Thyroid gland (tissue), 4 donors: ENCODE measurements around the gene ERCC6L. TPM values are rescaled to one million over a fixed set of nuclear protein-coding genes. Genes with fewer than 3 reads are reported as not detected.

Source experiments
- DNase-seq, 2 donors: peaks; one replicate each; pipeline ENCODE4 v3.0.0-alpha.2; 2019
- H3K27ac ChIP-seq, 3 donors: fragments of 200-600 bp; sonication (generic); 1 replicate in 2 of 3; 2 replicates in 1 of 3; pipeline ENCODE4 v1.5.1; 2016 to 2019; ENCODE audit warnings: mild to moderate bottlenecking in 1 of 3, moderate library complexity in 1 of 3
- H3K27me3 ChIP-seq: fragments of 200-600 bp; sonication (generic); one replicate; pipeline ENCODE4 v1.5.1; 2019
- H3K36me3 ChIP-seq, 2 donors: fragments of 200-600 bp; sonication (generic); one replicate each; pipeline ENCODE4 v1.5.1; 2016 to 2019
- H3K4me1 ChIP-seq, 2 donors: fragments of 200-600 bp; sonication (generic); one replicate each; pipeline ENCODE4 v1.5.1; 2017 to 2019
- H3K4me3 ChIP-seq, 3 donors: fragments of 200-600 bp; sonication (generic); replicated peaks in 1 of 3; 1 replicate in 2 of 3; 2 replicates in 1 of 3; pipeline ENCODE4 v1.5.1; 2016; ENCODE audit warnings: mild to moderate bottlenecking in 1 of 3
- H3K9me3 ChIP-seq: fragments of 200-600 bp; sonication (generic); one replicate; pipeline ENCODE4 v1.5.1; 2017
- CTCF ChIP-seq, 6 experiments: fragments of 200-600 bp in 3 of 6; fragments of 450-650 bp in 3 of 6; sonication (generic) in 3 of 6; IDR thresholded peaks; one replicate each; pipeline ENCODE4 v1.5.1; 2016 to 2019; ENCODE audit warnings: antibody characterized with exemption in 6 of 6, mild to moderate bottlenecking in 2 of 6, inconsistent platforms in 1 of 6, moderate library complexity in 1 of 6
- POLR2A ChIP-seq, 2 donors: fragments of 450-650 bp; IDR thresholded peaks; one replicate each; pipeline ENCODE4 v1.6.1; 2017; ENCODE audit warnings: antibody characterized with exemption in 2 of 2, mild to moderate bottlenecking in 2 of 2, moderate library complexity in 1 of 2
- WGBS, 2 donors: methylation state at CpG; one replicate each; pipeline ENCODE4 v1.1.5; 2017; 5-methylcytosine and 5-hydroxymethylcytosine counted together
- intact Hi-C: fragments of 100-400 bp; cut with DNase I; formaldehyde crosslinking; loops from one replicate; pipeline ENCODE4 v1.15.1; 2023
- total RNA-seq, 4 donors: library from RNA; depleted of rRNA; stranded (reverse); fragments of >200 nt; gene quantifications; one replicate each; pipeline ENCODE4 v1.2.3, GENCODE V29; 2016

ERCC6L gene
- total RNA-seq, 4 donors from 2014 or later, result 0.13 TPM; not detected in 3

GRCh38 chrX:72269671-72270251, 30.9 kb upstream of the ERCC6L start:
- intact Hi-C loops, result loop anchor here (10.0 kb wide), 1 partner anchor 265 kb away; no protein-coding TSS in a partner anchor
- TF ChIP-seq POLR2A (IDR thresholded peaks at IDR 0.05) (no peak), CTCF (IDR thresholded peaks at IDR 0.05) (no peak)
- H3K4me3 ChIP-seq, result no peak overlapping the region
- H3K9me3 ChIP-seq, result no peaks in the 10 kb centered on the region
- DNase-seq, result no peak
- peaks cover 62 to 67% of the 10 kb centered on the region in 2 donors for H3K36me3 ChIP-seq
- peaks cover 0 to under 1% of the 10 kb centered on the region in 2 donors for H3K4me1 ChIP-seq
- H3K27ac ChIP-seq, result no peak overlapping the region
- WGBS, 2 donors, result 59 to 74% methylated on average over 3 of the region's 3 CpGs
- no peaks in the 10 kb centered on the region for H3K27me3 ChIP-seq

- 79 to 90% methylated on average over 2 of the region's 2 CpGs for WGBS, 2 donors
- H3K4me1 ChIP-seq, result no peaks in the 10 kb centered on the region
- no peak overlapping the region for H3K27ac ChIP-seq
- H3K9me3 ChIP-seq, result no peaks in the 10 kb centered on the region
- no peak for DNase-seq
- peaks cover 52 to 57% of the 10 kb centered on the region in 2 donors for H3K36me3 ChIP-seq
- no peaks in the 10 kb centered on the region for H3K27me3 ChIP-seq
- no peak overlapping the region for H3K4me3 ChIP-seq
- no peak for TF ChIP-seq POLR2A (IDR thresholded peaks at IDR 0.05)
- no peak for TF ChIP-seq CTCF (IDR thresholded peaks at IDR 0.05)
- intact Hi-C loops, result no loop called here
Observed at GRCh38 chrX:72268597-72269365, 30.0 kb upstream of the ERCC6L start.

GRCh38 chrX:72265263-72265662, 26.4 kb upstream of the ERCC6L start:
- intact Hi-C loops, result no loop called here
- no peaks in the 10 kb centered on the region for H3K9me3 ChIP-seq
- H3K4me1 ChIP-seq, result peaks cover 4 to 8% of the 10 kb centered on the region in 2 donors
- no peak overlapping the region for H3K27ac ChIP-seq
- H3K27me3 ChIP-seq, result no peaks in the 10 kb centered on the region
- no peak overlapping the region for H3K4me3 ChIP-seq
- TF ChIP-seq CTCF (IDR thresholded peaks at IDR 0.05) (no peak), POLR2A (IDR thresholded peaks at IDR 0.05) (no peak)
- H3K36me3 ChIP-seq, result peaks cover 19 to 22% of the 10 kb centered on the region in 2 donors
- WGBS, 2 donors, result 92 to 98% methylated on average over 3 of the region's 3 CpGs
- DNase-seq, result no peak

- Histone ChIP-seq H3K27me3 (no peaks in the 10 kb centered on the region), H3K9me3 (no peaks in the 10 kb centered on the region), H3K27ac (peak overlapping the region in 1 of 3 donors; percentile 41), H3K4me3 (no peak overlapping the region), H3K36me3 (no peaks in the 10 kb centered on the region), H3K4me1 (peaks cover 4 to 8% of the 10 kb centered on the region in 2 donors)
- DNase-seq, result peak; percentile 49 to 52
- intact Hi-C loops, result no loop called here
- TF ChIP-seq POLR2A (IDR thresholded peaks at IDR 0.05) (no peak), CTCF (IDR thresholded peaks at IDR 0.05) (no peak)
- 38 to 54% methylated on average over 6 to 7 of the region's 7 CpGs for WGBS, 2 donors
Observed at GRCh38 chrX:72262077-72262476, 23.2 kb upstream of the ERCC6L start.

GRCh38 chrX:72260448-72260847, 21.6 kb upstream of the ERCC6L start:
- 95 to 98% methylated on average over 4 of the region's 4 CpGs for WGBS, 2 donors
- intact Hi-C loops, result no loop called here
- peaks cover 4 to 11% of the 10 kb centered on the region in 2 donors for H3K4me1 ChIP-seq
- H3K27ac ChIP-seq, result no peak overlapping the region
- H3K27me3 ChIP-seq, result no peaks in the 10 kb centered on the region
- H3K9me3 ChIP-seq, result no peaks in the 10 kb centered on the region
- no peak overlapping the region for H3K4me3 ChIP-seq
- H3K36me3 ChIP-seq, result no peaks in the 10 kb centered on the region
- TF ChIP-seq CTCF (IDR thresholded peaks at IDR 0.05), result no peak
- no peak for TF ChIP-seq POLR2A (IDR thresholded peaks at IDR 0.05)
- no peak for DNase-seq
